ENCODE data around the gene KPNA1.

KPNA1 gene

GRCh38 chr3:122415104-122415744, 99.5 kb downstream of the KPNA1 start:
- peak; percentile 26 for DNase-seq (ENCODE audit: low spot score)

- no peak for DNase-seq (ENCODE audit: low spot score)
Measured at GRCh38 chr3:122414391-122414790, 100.3 kb downstream of the KPNA1 start.

- no peak for DNase-seq (ENCODE audit: low spot score)
Measured at GRCh38 chr3:122410639-122411038, 104.1 kb downstream of the KPNA1 start.

GRCh38 chr3:122410111-122410510, 104.6 kb downstream of the KPNA1 start:
- no peak for DNase-seq (ENCODE audit: low spot score)

GRCh38 chr3:122409446-122409845, 105.3 kb downstream of the KPNA1 start:
- DNase-seq (ENCODE audit: low spot score) = no peak

- no peak for DNase-seq (ENCODE audit: low spot score)
Measured at GRCh38 chr3:122407946-122408345, 106.8 kb downstream of the KPNA1 start.

GRCh38 chr3:122406198-122406597, 108.5 kb downstream of the KPNA1 start:
- no peak for DNase-seq (ENCODE audit: low spot score)

- no peak for DNase-seq (ENCODE audit: low spot score)
Measured at GRCh38 chr3:122405015-122405414, 109.7 kb downstream of the KPNA1 start.

- DNase-seq (ENCODE audit: low spot score) = no peak
Measured at GRCh38 chr3:122403489-122403888, 111.2 kb downstream of the KPNA1 start.

GRCh38 chr3:122398920-122399319, 115.8 kb downstream of the KPNA1 start:
- DNase-seq (ENCODE audit: low spot score) = no peak

GRCh38 chr3:122397201-122397600, 117.5 kb downstream of the KPNA1 start:
- no peak for DNase-seq (ENCODE audit: low spot score)

- DNase-seq (ENCODE audit: low spot score) = no peak
Measured at GRCh38 chr3:122396511-122396910, 118.2 kb downstream of the KPNA1 start.

- no peak for DNase-seq (ENCODE audit: low spot score)
Measured at GRCh38 chr3:122395582-122395981, 119.2 kb downstream of the KPNA1 start.

GRCh38 chr3:122394173-122394572, 120.6 kb downstream of the KPNA1 start:
- DNase-seq (ENCODE audit: low spot score) = no peak

GRCh38 chr3:122392868-122393844, 121.6 kb downstream of the KPNA1 start:
- peak; percentile 60 for DNase-seq (ENCODE audit: low spot score)

GRCh38 chr3:122391681-122392446, 122.9 kb downstream of the KPNA1 start:
- no peak for DNase-seq (ENCODE audit: low spot score)

GRCh38 chr3:122390665-122391064, 124.1 kb downstream of the KPNA1 start:
- no peak for DNase-seq (ENCODE audit: low spot score)

GRCh38 chr3:122389892-122390291, 124.8 kb downstream of the KPNA1 start:
- DNase-seq (ENCODE audit: low spot score) = no peak

- DNase-seq (ENCODE audit: low spot score) = no peak
Measured at GRCh38 chr3:122389197-122389596, 125.5 kb downstream of the KPNA1 start.

GRCh38 chr3:122387709-122388108, 127.0 kb downstream of the KPNA1 start:
- DNase-seq (ENCODE audit: low spot score) = no peak

- DNase-seq (ENCODE audit: low spot score) = peak; percentile 90
Measured at GRCh38 chr3:122383771-122384697, 130.7 kb downstream of the KPNA1 start, which contains the start of gene FAM162A. Gene FAM162A (plus strand): TSS chr3:122384182. CDS start chr3:122384266, 84 bp downstream.
